ENCODE data around the gene CDKN2A.
"Not testable (repeated sequence)": the region's sequence is repeated elsewhere in the genome, so short reads cannot be mapped to it uniquely, and the experiment has no call there.

Gene CDKN2A

GRCh38 chr9:21965401-21965951 lies 28.7 kb downstream of the CDKN2A start:
- no peak for TF ChIP-seq ZNF274 (IDR thresholded peaks at IDR 0.05; ENCODE audit: low read depth, low read length)
- H3K4me3 ChIP-seq (ENCODE audit: low read length) = peak overlapping the region; percentile 10; the same call in 1 of the 2 replicates

- TF ChIP-seq ZNF274 (IDR thresholded peaks at IDR 0.05; ENCODE audit: low read depth, low read length) = no peak
- peak overlapping the region; percentile 10; the same call in 1 of the 2 replicates for H3K4me3 ChIP-seq (ENCODE audit: low read length)
Measured at GRCh38 chr9:21964925-21965385, 29.2 kb downstream of the CDKN2A start.

GRCh38 chr9:21961569-21961968 lies 32.6 kb downstream of the CDKN2A start:
- H3K4me3 ChIP-seq (ENCODE audit: low read length) = no peak overlapping the region
- no peak for TF ChIP-seq ZNF274 (IDR thresholded peaks at IDR 0.05; ENCODE audit: low read depth, low read length)

GRCh38 chr9:21959268-21959667 lies 34.9 kb downstream of the CDKN2A start:
- not testable (repeated sequence) for H3K4me3 ChIP-seq (ENCODE audit: low read length)

GRCh38 chr9:21958833-21959232 lies 35.4 kb downstream of the CDKN2A start:
- no peak overlapping the region for H3K4me3 ChIP-seq (ENCODE audit: low read length)
- no peak for TF ChIP-seq ZNF274 (IDR thresholded peaks at IDR 0.05; ENCODE audit: low read depth, low read length)

- no peak for TF ChIP-seq ZNF274 (IDR thresholded peaks at IDR 0.05; ENCODE audit: low read depth, low read length)
- H3K4me3 ChIP-seq (ENCODE audit: low read length) = no peak overlapping the region
Measured at GRCh38 chr9:21945606-21946005, 48.6 kb downstream of the CDKN2A start.

- H3K4me3 ChIP-seq (ENCODE audit: low read length) = no peak overlapping the region
- no peak for TF ChIP-seq ZNF274 (IDR thresholded peaks at IDR 0.05; ENCODE audit: low read depth, low read length)
Measured at GRCh38 chr9:21943464-21943863, 50.7 kb downstream of the CDKN2A start.

GRCh38 chr9:21941337-21941995 lies 52.7 kb downstream of the CDKN2A start:
- no peak overlapping the region for H3K4me3 ChIP-seq (ENCODE audit: low read length)
- no peak for TF ChIP-seq ZNF274 (IDR thresholded peaks at IDR 0.05; ENCODE audit: low read depth, low read length)

- no peak for TF ChIP-seq ZNF274 (IDR thresholded peaks at IDR 0.05; ENCODE audit: low read depth, low read length)
- H3K4me3 ChIP-seq (ENCODE audit: low read length) = no peak overlapping the region
Measured at GRCh38 chr9:21936161-21936560, 58.0 kb downstream of the CDKN2A start.

- no peak overlapping the region for H3K4me3 ChIP-seq (ENCODE audit: low read length)
- no peak for TF ChIP-seq ZNF274 (IDR thresholded peaks at IDR 0.05; ENCODE audit: low read depth, low read length)
Measured at GRCh38 chr9:21935631-21936030, 58.6 kb downstream of the CDKN2A start.

- no peak overlapping the region for H3K4me3 ChIP-seq (ENCODE audit: low read length)
- TF ChIP-seq ZNF274 (IDR thresholded peaks at IDR 0.05; ENCODE audit: low read depth, low read length) = no peak
Measured at GRCh38 chr9:21933865-21934264, 60.3 kb downstream of the CDKN2A start.

GRCh38 chr9:21933281-21933680 lies 60.9 kb downstream of the CDKN2A start:
- no peak for TF ChIP-seq ZNF274 (IDR thresholded peaks at IDR 0.05; ENCODE audit: low read depth, low read length)
- H3K4me3 ChIP-seq (ENCODE audit: low read length) = no peak overlapping the region

GRCh38 chr9:21931428-21931827 lies 62.8 kb downstream of the CDKN2A start:
- no peak overlapping the region for H3K4me3 ChIP-seq (ENCODE audit: low read length)
- TF ChIP-seq ZNF274 (IDR thresholded peaks at IDR 0.05; ENCODE audit: low read depth, low read length) = no peak

- TF ChIP-seq ZNF274 (IDR thresholded peaks at IDR 0.05; ENCODE audit: low read depth, low read length) = no peak
- no peak overlapping the region for H3K4me3 ChIP-seq (ENCODE audit: low read length)
Measured at GRCh38 chr9:21927752-21928151, 66.4 kb downstream of the CDKN2A start.

- no peak overlapping the region for H3K4me3 ChIP-seq (ENCODE audit: low read length)
- no peak for TF ChIP-seq ZNF274 (IDR thresholded peaks at IDR 0.05; ENCODE audit: low read depth, low read length)
Measured at GRCh38 chr9:21923694-21924093, 70.5 kb downstream of the CDKN2A start.

Data from GM08714 (cell line).